Measurements from ENCODE around the gene HABP2. TPM values are rescaled to one million over a fixed set of nuclear protein-coding genes. Genes with fewer than 3 reads are reported as not detected.

The HABP2 gene
- total RNA-seq, 2 donors from 2014 or later, result not detected

DNA sequence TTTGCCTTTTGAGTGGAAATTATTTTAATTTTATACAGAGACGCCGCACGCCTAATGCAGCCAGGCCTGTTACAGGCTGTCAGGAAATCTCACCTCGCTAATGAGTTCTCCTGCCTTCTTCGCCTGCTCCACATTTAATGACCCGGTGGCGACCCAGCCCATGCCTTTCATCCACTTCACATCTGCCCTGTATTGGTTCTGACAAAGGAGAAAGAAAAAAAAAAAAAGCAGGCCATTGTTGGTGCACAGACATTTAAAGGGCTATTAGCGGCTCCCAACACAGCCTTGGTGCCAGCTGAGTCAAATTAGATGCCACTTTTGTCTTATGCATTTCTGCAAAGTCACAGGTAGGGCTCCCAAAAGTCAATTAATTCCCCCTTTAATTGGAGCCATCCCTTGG is 67.7 kb downstream of the HABP2 start:
- Mint-ChIP-seq H3K4me3 (no peak overlapping the region), H3K4me1 (ENCODE audit: low read depth) (no peaks in the 10 kb centered on the region), H3K9me3 (no peaks in the 10 kb centered on the region), H3K36me3 (ENCODE audit: insufficient read depth in 2 of 2) (no peaks in the 10 kb centered on the region), H3K27me3 (ENCODE audit: low read depth) (peaks cover 45% of the 10 kb centered on the region), H3K27ac (no peak overlapping the region)
- ATAC-seq (replicated peaks in 1 of 2) (no peak), DNase-seq (no peak)

DNA sequence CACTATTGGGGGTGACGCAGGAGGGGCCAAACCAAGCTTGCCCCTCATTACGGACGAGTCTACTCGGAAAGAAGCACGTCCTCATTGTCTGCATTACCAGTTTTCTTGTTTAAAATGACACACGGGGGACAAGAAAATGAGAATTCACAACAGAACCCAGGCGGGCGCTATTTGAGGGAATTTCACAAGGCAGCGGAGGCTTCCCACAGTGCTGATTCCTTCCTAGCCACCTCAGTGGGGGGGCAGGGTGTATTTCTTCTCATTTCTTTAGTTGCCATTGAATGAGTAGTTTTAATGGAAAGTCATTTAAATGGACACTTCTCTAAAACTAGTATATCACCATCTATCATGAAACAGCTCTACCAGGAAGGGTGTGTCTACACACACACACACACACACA is 68.1 kb downstream of the HABP2 start:
- ATAC-seq (replicated peaks in 1 of 2), result no peak
- H3K4me3 Mint-ChIP-seq, result no peak overlapping the region
- H3K27me3 Mint-ChIP-seq (ENCODE audit: low read depth), result peaks cover 45% of the 10 kb centered on the region

DNA sequence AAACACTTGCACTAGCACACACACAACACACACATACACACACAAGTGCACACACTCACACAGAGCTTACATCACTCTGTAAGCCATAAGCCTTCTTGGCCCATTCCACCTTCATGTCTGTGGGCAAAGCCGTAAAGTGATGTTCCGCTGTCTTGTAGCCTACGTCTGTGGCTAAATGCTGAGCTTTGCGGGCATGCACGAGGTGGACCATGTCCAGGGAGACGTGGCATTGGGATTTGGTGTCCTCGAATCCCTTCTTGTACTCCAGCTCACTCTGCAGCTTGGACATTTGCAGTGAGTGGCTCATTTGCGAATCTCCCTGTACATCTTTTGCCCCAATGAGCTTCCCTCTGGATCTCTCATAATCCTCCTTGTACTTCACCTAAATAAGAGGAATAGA is 68.9 kb downstream of the HABP2 start:
- ATAC-seq (replicated peaks in 1 of 2) (no peak), DNase-seq (no peak)
- no peak overlapping the region for H3K27ac Mint-ChIP-seq
- H3K4me3 Mint-ChIP-seq, result no peak overlapping the region
- H3K36me3 Mint-ChIP-seq (ENCODE audit: insufficient read depth in 2 of 2), result no peaks in the 10 kb centered on the region
- H3K27me3 Mint-ChIP-seq (ENCODE audit: low read depth), result peaks cover 37% of the 10 kb centered on the region
- H3K9me3 Mint-ChIP-seq, result no peaks in the 10 kb centered on the region
- H3K4me1 Mint-ChIP-seq (ENCODE audit: low read depth), result no peaks in the 10 kb centered on the region

More for the DNA sequence above, 68.1 kb downstream of the HABP2 start:
- H3K9me3 Mint-ChIP-seq, result no peaks in the 10 kb centered on the region
- DNase-seq, result no peak
- H3K36me3 Mint-ChIP-seq (ENCODE audit: insufficient read depth in 2 of 2), result no peaks in the 10 kb centered on the region
- H3K27ac Mint-ChIP-seq, result no peak overlapping the region
- no peaks in the 10 kb centered on the region for H3K4me1 Mint-ChIP-seq (ENCODE audit: low read depth)

DNA sequence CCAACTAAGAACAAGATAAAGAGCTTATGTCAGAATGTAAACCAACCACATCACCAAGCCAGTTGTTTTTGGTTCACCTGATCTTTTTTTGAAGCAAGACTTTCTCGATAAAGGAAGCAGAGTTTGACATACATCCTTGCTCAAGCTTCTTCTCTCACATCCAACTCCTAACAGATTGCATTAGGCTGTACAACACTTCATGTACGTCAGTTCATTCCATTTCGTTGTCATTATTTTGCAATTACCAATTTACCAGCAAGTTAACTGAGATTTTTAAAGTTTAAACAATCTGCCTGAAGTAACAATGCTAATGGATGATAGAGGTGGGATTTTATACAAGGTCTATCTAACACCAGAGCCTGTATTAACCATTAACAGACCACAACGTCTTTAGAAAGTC is 70.0 kb downstream of the HABP2 start:
- peaks cover 34% of the 10 kb centered on the region for H3K27me3 Mint-ChIP-seq (ENCODE audit: low read depth)
- H3K36me3 Mint-ChIP-seq (ENCODE audit: insufficient read depth in 2 of 2), result no peaks in the 10 kb centered on the region
- H3K4me1 Mint-ChIP-seq (ENCODE audit: low read depth), result no peaks in the 10 kb centered on the region
- no peak overlapping the region for H3K4me3 Mint-ChIP-seq
- H3K27ac Mint-ChIP-seq, result no peak overlapping the region
- no peaks in the 10 kb centered on the region for H3K9me3 Mint-ChIP-seq
- no peak for ATAC-seq (replicated peaks in 1 of 2)
- DNase-seq, result no peak

DNA sequence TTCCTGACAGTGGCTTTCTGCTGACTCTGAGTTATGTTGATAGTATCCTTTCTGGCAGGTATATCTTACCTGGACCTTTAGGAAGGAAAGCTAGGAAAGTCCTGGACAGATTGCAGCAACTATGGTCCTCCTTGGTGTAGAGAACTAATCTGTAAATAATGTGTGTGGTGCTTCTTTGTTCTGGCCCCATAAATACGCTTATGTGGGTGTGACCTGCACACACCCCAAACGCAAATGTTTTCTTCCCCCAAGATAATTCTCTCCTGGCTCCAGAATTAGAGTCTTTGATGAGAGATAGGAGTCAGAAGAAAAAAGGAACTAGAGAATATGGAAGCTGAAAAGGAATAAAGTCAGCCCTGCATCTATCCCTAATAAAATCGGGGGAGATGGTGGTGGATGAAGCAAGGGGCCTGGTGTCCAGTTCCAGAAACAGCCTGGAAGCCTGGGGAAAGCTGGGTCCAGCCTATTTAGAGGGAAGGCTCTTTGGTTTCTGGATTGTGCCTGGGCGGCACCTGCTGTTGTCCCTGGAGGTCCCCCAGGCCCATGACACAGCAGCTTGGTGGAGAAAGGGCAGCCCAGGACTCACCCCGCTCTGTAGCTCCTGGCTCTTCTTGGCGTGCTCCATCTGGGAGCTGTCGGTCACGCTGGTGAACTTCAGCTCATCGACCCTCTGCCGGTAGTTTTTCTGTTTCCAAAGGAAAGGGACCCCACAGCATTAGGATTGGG is 72.8 kb downstream of the HABP2 start:
- no peak overlapping the region for H3K27ac Mint-ChIP-seq
- DNase-seq (no peak), ATAC-seq (replicated peaks in 1 of 2) (no peak)
- no peaks in the 10 kb centered on the region for H3K36me3 Mint-ChIP-seq (ENCODE audit: insufficient read depth in 2 of 2)
- H3K27me3 Mint-ChIP-seq (ENCODE audit: low read depth), result peaks cover 32% of the 10 kb centered on the region
- H3K4me3 Mint-ChIP-seq, result no peak overlapping the region
- H3K4me1 Mint-ChIP-seq (ENCODE audit: low read depth), result no peaks in the 10 kb centered on the region
- peaks cover 0 to 2% of the 10 kb centered on the region in 2 donors for H3K9me3 Mint-ChIP-seq

DNA sequence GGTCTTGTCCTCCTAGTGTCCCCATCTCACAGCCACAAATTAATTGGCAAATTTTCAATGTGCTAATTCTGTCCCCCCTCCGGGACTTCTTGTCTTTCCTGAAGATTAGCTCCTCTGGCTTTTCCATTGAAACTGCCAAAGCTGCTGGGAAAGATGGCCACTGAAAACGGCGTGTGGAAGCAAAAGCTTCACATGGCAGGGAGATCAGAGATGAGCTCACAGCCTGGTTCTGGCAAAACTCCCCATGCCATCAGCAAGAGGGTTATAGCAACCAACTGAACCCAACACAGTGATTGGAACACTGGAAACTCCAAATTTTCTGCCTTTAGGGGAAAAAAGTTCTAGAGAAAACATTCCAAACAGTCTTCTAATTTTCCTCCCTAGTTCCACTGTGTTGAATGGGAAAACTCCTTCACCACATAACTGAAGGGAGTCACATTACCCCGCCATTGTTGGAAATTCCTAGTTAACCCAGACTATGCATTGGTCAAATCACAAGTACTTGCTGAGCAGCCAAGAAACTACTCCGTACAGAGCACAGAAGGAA is 74.0 kb downstream of the HABP2 start:
- Mint-ChIP-seq H3K9me3 (peaks cover 0 to 2% of the 10 kb centered on the region in 2 donors), H3K36me3 (ENCODE audit: insufficient read depth in 2 of 2) (no peaks in the 10 kb centered on the region), H3K27me3 (ENCODE audit: low read depth) (peaks cover 32% of the 10 kb centered on the region), H3K4me1 (ENCODE audit: low read depth) (no peaks in the 10 kb centered on the region), H3K4me3 (no peak overlapping the region), H3K27ac (no peak overlapping the region)
- DNase-seq (no peak), ATAC-seq (replicated peaks in 1 of 2) (no peak)

DNA sequence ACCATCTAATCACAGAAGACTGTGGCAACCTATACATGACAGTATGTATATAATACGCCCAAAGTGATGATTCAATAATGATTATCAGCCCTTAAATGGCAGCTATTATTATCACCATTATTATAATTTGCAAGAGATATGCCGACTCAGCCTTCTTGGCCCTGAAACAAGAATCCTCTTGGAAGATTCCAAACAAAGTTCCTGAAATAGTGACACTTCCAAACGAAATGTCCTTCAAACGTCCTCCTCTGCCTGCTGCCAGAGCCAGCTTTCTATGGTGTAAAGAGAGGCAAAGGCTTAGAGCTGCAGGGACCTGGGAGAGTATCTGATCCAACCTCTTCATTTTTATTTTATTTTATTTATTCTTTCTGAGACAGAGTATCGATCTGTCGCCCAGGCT is 75.0 kb downstream of the HABP2 start:
- Mint-ChIP-seq H3K36me3 (ENCODE audit: insufficient read depth in 2 of 2) (no peaks in the 10 kb centered on the region), H3K9me3 (peaks cover 0 to 2% of the 10 kb centered on the region in 2 donors), H3K27ac (no peak overlapping the region), H3K4me3 (no peak overlapping the region), H3K4me1 (ENCODE audit: low read depth) (no peaks in the 10 kb centered on the region), H3K27me3 (ENCODE audit: low read depth) (peaks cover 38% of the 10 kb centered on the region)
- no peak for ATAC-seq (replicated peaks in 1 of 2)
- no peak for DNase-seq

DNA sequence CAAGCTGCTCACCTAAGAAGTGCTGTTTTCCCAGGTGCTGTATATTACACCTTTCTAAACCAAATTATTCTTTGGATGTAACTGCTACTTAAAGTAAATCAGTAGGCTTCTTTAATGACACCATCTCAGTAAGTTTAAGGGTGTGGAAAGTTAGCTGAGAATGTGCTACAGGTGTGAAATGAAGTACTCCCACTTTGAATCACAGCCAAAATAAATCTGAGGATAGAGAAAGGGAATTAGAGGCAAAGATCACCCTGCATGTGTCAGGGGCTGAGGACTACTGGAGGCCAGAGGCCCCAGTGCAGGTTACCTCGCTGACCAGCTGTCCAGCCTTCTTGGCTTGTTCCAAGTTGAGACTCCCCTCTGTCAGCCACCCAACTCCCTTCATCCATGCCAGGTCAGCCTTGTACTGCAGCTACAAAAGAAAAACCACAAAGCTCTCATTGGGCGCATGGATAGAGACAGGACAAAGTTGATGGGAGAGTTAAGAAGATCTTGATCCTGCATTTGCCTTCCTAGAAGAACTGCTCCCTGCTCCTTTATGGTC is 75.8 kb downstream of the HABP2 start:
- no peak overlapping the region for H3K27ac Mint-ChIP-seq
- peaks cover 0 to 2% of the 10 kb centered on the region in 2 donors for H3K9me3 Mint-ChIP-seq

DNA sequence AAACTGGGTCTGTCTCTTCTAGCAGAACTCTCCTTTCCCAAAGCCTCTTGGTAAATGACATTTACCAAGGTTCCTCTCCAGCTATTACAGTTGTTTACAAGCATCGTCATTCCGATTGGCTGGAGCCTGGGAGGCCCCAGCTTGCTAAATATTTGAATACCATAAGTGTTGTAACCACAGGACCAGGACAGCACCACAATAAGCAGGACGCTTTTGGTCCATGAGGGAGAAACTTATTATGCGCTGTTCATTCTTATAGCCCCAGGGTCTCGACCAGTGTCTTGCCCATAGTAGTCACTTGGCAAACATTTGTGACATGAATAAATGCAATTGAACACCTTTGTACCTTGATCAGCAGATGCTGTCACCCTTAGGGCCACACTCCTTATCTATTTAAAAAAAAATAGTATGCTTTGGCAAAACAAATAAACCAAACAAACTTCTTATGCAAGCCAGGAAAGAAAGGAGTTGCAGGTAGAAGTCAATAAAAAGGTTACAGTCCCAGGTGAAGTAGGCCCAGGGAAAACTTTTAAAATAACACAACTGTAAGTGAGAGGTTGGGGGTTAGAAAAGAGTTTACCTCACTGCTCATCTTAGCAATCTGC is 78.2 kb downstream of the HABP2 start:
- DNase-seq (no peak), ATAC-seq (replicated peaks in 1 of 2) (no peak)
- no peaks in the 10 kb centered on the region for H3K4me1 Mint-ChIP-seq (ENCODE audit: low read depth)
- no peaks in the 10 kb centered on the region for H3K36me3 Mint-ChIP-seq (ENCODE audit: insufficient read depth in 2 of 2)
- no peak overlapping the region for H3K4me3 Mint-ChIP-seq
- H3K9me3 Mint-ChIP-seq, result peaks cover 0 to 2% of the 10 kb centered on the region in 2 donors
- H3K27me3 Mint-ChIP-seq (ENCODE audit: low read depth), result peaks cover 24% of the 10 kb centered on the region
- no peak overlapping the region for H3K27ac Mint-ChIP-seq

More for the DNA sequence above, 75.8 kb downstream of the HABP2 start:
- DNase-seq (no peak), ATAC-seq (replicated peaks in 1 of 2) (no peak)
- H3K36me3 Mint-ChIP-seq (ENCODE audit: insufficient read depth in 2 of 2), result no peaks in the 10 kb centered on the region
- no peaks in the 10 kb centered on the region for H3K4me1 Mint-ChIP-seq (ENCODE audit: low read depth)
- peaks cover 43% of the 10 kb centered on the region for H3K27me3 Mint-ChIP-seq (ENCODE audit: low read depth)
- H3K4me3 Mint-ChIP-seq, result no peak overlapping the region

DNA sequence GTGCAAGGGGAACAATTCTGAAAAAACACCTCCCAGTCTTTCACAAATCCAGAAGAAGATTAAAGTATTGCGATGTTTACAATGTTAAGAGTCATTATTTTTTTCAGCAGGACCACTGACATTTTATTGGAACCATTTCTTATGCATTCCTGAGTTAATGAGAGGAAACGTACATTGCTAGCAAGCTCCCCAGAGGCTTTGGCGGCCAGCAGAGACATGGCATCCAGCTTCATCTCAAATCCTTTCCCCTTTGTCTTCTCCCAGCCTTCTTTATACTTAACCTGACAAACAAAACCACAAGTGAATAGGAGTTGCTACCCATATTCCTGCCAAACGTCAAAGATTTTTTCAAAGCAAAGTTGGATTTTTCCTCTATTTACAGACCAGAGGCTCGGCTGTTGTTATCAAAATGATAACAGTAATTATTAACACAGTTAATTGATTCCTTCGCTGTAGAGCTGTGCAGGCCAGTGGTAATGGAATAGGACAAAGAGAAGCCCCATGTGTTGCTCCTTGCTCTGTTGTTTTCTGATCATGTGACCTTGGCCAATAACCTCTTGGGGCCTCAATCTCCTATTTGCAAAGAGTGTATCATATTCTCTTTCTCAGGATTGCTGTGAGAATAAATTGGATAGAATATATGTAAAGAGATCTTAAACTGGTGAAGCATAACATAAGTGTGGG is 79.0 kb downstream of the HABP2 start:
- ATAC-seq (replicated peaks in 1 of 2) (no peak), DNase-seq (no peak)
- no peak overlapping the region for H3K4me3 Mint-ChIP-seq
- peaks cover 0 to 2% of the 10 kb centered on the region in 2 donors for H3K36me3 Mint-ChIP-seq (ENCODE audit: insufficient read depth in 2 of 2)
- peaks cover 0 to 2% of the 10 kb centered on the region in 2 donors for H3K9me3 Mint-ChIP-seq
- H3K27ac Mint-ChIP-seq, result no peak overlapping the region
- peaks cover 27% of the 10 kb centered on the region for H3K27me3 Mint-ChIP-seq (ENCODE audit: low read depth)
- H3K4me1 Mint-ChIP-seq (ENCODE audit: low read depth), result no peaks in the 10 kb centered on the region

Other genes with a start within 250 kb of the HABP2 start
- gene NRAP, start 111.0 kb downstream of the HABP2 start, total RNA-seq, result not detected
- 10 to 100 TPM in 1 of 2 donors, 1 to 10 TPM in 1; 9.9 to 18.5 TPM for gene CASP7, start 126.9 kb downstream of the HABP2 start, total RNA-seq
- gene PLEKHS1, start 198.6 kb downstream of the HABP2 start, total RNA-seq, result not detected

All from activated T-cell treated with anti-CD3 and anti-CD28 coated beads, Interleukin-2, amount 50 U/mL, for 72 hours (primary cell).